CD4-positive, alpha-beta T cell treated with Interleukin-15 for 1 hour (primary cell): Measurements from ENCODE around the gene BAIAP2L2.
"Not testable (repeated sequence)": the region's sequence is repeated elsewhere in the genome, so short reads cannot be mapped to it uniquely, and the experiment has no call there.

ENCODE experiments used
- DNase-seq: peaks from one replicate; pipeline ENCODE4 v3.0.0-alpha.2; 2020

BAIAP2L2 gene

DNA sequence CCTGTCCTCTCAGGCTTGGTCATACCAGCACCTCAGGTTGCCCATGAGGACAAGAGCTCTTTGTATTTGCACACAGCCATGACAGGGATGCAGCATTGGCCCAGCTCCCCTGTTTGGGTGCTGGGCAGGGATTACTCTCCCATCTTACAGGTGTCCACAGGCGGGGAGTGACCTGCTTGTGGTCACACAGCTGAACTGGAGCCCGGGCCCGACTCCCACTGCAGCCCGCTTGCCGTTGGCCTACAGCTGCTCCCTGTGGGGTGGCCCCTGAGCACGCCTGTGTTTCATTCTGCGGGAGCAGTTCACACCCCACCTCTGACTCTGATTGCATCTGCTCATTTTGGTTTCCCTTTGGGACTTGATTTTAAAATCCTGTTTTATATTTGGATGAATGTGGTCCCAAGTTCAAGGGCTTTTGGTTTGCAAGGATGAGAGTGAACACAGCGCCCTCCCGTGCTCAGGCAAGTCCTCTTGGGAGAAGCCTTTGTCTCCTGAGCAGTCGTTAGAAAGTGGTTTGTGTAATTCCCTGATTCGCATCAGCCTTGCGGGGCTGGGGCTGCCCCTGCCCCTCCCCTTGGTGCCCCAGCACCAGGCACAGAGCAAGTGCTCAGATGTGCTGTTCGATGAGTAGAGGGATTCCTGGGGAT lies 44.0 kb downstream of the BAIAP2L2 start:
- no peak for DNase-seq

DNA sequence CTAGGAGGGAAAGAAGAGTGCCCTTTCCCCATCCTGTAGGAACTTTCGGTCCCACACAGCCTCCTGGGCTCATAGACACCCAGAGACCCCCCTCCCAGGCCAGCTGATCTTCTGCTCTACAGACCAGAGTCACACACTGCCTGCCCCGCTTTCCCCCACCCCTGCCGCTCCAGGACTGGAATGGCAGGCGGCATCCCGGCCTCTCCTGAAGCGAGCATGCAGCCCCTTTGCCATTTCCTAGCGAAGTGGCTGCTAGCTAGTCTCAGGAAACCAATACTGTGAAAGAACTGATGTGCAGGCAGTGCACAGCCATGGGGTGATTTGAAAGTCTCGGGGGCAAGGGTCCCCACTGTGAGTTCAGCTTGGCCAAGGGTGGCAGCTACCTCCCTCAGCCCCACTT lies 44.9 kb downstream of the BAIAP2L2 start:
- DNase-seq: no peak

DNA sequence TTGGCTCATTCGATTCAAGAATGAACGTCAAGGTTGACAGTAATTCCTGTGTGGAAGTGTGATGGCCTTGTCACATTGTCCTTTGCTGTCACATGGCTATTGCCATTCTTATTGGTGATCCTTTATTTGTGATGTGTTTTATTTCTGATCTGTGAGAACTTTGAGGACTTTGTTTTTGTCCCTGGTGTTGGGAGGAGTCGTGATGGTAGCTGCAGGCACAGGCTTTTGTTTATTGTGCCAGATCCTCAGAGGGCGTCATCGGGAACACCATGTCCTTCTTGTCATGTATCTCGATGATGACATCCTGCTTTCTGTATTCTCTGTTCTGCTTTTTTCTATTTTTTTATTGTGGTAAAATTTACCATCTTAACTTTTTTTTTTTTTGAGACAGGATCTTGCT lies 47.7 kb downstream of the BAIAP2L2 start:
- DNase-seq: no peak

DNA sequence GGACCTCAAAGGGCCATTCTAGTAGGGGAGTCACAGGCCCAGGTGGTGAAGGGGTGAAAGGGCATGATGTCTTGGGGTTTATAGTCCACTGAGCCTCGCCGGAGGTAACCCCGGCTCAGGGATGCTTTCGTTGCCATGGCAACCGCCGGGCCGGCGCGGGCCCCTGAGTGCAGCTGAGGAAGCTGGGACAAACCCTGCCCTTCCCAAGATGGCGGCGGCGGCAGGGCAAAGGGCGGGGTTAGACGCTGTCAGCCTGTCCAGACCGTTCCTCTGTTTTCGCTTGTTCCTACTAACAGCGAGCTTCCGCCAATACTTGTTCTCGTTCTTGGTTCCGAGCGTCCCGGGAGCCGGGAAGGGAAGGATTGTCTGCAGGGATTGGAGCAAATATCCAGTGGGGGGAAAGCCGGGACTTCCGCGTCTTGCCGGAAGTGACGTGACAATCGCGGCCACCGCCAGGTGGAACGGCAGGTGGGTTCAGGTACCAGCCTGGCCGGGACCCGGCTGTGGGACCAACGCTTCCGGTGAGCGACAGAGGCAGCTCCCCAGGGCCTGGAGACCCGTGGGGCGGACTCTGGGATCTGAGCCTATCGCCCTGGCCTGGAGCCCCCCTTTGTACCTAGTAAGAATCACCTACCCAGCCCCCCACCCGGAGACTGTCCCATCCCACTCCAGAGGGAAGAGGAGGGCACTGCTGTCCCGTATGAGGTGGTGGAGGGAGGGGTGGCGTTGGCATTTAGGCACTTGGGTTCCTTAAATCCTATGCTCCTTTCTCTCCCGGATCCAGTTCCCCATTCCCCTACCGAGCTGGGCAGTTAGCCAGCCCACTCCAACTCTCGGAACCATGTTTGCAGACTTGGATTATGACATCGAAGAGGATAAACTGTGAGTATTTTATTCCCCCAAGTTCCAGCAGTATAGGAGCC lies 53.3 kb downstream of the BAIAP2L2 start, which contains the start of gene PICK1:
TSS of gene PICK1 (plus strand) at position 436 of the 923 bp plus-strand sequence. CDS start at position 842, 406 bp downstream.
- DNase-seq: peak; percentile 90

DNA sequence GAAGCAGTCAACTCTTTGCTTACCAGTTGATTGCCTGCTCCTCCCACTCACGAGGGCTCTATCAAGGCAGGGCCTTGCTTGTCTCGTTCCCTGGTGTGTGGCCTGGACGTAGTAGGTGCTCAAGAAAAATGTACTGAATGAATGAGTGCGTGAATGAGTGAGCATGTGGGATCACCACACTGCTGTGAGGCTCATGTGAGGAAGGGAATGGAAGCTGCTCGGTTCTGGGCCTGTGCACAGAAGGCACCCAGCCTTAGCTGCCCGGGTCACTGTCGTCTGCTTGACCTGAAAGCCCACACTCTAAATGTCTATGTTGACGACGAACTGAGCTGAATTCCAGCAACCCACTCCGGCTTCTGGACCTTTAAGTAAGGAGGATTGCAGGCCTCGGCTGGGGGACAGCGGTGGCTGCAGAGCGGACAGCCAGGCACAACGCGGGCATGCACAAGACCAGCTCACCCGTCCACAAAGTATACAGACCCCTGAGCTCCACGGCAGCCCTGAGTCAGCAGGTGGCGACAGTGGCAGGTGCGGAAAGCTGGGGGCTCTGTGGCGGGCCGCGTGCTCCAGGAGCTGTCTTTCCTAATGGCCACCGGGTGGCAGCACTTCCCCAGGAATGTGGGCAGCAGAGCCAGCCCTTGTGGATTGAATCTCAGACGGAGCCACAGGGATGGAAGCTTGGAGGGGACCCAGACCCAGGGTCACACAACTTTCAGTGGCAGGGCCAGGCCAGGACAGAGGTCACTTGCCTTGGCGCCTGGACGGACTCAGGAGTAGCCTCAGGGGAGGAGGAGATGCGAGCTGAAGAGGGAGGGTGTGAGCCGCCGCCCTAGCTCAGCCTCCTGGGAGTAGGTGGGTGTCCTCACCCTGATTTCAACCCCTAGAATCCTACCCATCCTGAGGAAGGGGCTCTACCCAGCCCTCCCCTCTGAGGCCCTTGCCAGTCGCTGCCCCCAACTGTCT lies 58.3 kb downstream of the BAIAP2L2 start:
- DNase-seq: peak; percentile 83

DNA sequence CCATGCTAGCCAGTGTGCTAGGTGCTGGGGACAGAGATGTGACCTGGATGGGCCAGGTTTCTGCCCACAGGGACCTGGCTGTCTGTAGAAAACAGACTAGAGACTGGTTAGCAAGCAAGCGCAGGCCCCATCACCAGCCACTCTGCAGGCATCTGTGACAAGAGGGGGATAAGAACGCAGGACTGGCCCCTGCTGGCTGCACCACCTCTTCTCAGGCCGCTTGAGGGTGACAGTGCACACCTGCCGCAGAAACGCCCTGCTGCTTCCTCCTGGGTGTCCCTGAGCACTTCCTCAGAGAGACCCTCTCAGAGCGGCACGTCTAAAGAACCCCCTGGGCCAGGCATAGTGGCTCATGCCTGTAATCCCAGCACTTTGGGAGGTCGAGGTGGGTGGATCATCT lies 59.2 kb downstream of the BAIAP2L2 start:
- no peak for DNase-seq

DNA sequence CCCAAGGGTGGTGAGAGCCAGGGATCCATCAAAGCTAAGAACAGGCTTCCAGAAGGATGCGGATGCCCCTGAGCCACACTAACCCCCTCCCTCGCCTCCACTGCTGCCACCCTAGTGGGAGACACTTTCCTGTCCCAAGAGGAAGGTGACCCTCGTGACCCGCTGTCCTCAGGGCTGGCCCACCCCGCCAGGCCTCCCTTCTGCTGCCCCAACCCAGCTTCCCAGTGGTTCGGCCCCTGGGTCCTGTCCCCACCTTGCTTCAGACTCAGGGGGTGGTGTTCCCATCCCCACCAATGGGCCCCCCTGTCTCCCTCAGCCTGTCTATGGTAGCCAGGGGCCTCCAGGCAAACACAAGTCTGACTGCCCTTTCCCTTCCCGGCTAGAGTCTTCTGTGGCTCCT lies 59.8 kb downstream of the BAIAP2L2 start:
- DNase-seq: no peak

DNA sequence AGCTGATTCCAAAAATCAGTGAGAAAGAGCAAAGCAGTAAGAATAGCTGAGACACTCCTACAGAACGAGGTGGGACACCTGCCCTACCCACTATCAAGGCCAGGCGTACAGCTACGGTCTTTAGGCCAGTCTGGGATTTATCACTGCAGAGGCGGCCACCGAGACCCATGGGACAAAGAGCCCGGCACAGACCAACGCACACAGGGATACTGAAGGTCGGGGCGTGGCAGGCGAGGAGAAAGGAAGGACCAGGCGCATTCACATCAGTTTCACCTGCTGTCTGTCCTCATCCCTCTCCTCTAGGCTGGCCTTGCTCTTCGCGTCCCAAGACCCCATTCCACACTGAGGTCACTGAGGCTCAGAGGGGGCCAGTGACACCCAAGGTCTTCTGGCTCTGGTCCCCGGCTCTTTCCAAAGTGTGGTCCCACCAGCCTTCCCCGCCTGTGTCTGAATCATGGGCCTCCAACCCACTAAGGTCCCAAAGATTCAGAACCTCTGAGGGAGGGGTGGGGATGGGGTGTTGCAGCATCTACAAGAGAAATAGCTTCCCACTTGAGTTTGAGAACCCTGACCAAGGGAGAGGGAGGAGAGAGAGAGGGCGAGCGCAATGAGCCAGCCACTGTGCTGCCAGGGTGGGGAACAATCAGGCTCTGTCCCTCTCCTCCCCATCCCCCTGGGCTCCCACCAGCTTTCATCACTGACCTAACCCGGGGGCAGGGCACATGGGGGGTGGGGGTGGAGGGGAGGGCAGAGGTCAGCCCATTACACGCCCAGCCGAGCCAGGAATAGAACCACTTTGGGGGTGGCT lies 60.5 kb downstream of the BAIAP2L2 start:
- DNase-seq: no peak

DNA sequence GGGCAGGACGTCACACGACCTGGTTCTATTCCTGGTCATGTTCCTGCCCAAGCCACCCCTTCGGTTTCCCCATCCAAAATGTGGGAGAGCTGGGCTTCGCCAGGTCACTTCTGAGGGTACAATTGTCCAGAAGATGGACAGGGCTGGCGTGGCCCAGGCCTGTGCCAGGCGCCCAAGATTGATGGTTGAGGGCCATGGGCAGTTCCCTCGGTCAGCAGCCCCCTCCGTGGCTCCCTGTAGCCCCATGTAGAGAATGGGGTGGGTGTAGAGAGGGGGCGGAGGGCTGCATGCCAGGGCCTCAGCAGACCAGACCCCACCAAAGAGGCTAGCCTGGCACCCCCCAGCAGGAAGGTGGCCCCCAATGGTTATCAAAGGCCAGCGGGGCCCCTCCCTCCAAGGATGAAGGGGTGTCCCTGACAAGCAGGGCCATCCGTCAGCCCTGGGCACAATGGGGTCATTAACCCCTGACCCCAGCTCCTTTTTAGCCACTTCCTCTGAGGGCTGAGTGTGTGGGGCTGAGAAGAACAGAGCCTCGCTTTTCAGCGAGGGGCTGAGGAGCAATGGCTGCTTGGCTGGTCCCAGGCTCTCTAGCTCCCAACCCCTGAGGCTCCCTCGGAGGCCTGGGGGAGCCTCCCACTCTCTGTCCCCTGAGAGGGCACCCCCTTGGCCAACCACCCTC lies 64.3 kb downstream of the BAIAP2L2 start:
- DNase-seq: no peak

DNA sequence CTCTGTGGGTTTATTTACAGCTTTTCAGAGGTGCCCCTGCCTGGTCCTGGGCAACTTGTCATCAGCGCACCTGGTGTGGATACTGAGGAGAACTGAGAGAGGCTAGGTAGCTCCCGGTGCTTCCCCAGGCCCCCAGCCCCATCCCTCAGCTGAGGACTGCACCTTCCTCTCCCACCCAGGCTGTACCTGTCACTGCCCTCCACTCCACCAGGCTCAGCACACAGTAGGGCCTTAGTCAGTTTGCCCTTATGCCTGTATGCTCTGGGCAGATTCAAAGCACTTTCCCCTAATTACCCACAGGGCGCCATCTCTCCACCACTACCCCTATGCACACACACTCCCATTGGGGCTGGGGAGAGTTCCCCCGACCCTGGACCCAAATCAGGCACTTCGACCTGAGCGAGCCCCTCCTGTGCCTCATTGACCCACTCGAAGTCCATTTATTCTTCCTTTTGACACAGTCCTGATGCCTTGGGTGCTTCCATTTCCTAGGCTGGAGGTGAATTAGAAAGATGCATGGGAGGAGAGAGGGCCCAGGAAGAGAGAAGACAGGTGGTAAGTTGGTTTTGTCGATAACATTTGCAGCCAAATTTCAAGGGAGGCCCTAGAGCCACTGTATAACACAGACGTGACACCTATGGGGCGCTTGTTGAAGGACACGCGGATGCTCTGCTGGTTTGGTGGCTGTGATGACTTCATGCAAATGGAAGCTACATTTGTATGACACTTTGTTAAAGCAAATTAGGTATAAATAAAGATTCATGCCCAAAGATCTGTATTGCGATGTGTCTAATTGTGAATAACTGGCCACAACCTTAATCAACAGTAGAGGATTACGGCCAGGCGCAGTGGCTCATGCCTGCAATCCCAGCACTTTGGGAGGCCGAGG lies 67.1 kb downstream of the BAIAP2L2 start:
- no peak for DNase-seq

DNA sequence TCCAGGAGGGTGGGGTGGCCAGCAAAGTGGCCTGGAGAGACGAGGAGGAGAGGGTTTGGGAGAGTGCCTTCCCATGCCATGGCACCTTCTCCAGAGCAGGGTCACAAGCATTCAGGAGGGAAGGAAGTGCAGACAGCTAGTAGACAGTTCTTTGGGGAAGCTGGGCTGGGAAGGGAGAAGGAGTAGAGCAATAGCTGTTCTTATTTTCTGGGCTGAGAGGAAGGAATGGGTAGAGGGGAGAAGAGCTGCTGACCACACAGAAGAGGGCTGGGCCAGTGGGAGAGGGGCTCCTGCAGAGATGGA lies 68.0 kb downstream of the BAIAP2L2 start:
- no peak for DNase-seq

DNA sequence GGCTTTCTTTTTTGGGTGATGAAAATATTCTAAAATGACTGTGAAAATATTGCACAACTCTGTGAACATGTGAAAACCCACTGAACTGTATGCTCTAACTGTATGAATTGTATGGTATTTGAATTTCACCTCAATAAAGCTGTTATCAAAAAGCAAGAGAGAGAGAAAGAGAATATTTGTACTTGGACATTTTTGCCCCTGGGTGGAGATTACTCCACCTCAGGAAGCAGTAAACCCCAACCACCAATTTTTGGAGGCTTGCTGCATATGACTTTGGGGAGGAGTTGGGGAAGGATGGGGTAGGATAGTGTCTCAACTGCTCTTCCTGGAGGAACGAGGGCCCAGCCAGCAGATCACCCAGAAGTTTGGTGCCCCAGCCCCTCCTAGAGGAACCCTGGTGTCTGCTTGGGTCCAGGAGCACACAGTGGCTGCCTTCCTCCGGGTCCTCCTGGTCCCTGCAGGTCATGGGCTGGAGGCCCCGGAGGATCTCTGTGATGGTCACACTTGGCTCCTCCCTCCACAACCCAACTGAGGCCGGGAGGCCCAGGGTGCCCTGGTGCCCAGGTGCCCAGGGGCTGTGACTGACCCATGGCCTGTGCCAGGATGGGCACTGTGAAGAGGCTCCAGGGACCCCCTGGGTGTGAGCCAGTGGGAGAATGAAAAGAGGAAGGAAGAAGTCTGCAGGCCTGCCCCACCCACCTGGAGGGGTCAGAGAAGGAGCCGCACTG lies 68.6 kb downstream of the BAIAP2L2 start:
- no peak for DNase-seq

DNA sequence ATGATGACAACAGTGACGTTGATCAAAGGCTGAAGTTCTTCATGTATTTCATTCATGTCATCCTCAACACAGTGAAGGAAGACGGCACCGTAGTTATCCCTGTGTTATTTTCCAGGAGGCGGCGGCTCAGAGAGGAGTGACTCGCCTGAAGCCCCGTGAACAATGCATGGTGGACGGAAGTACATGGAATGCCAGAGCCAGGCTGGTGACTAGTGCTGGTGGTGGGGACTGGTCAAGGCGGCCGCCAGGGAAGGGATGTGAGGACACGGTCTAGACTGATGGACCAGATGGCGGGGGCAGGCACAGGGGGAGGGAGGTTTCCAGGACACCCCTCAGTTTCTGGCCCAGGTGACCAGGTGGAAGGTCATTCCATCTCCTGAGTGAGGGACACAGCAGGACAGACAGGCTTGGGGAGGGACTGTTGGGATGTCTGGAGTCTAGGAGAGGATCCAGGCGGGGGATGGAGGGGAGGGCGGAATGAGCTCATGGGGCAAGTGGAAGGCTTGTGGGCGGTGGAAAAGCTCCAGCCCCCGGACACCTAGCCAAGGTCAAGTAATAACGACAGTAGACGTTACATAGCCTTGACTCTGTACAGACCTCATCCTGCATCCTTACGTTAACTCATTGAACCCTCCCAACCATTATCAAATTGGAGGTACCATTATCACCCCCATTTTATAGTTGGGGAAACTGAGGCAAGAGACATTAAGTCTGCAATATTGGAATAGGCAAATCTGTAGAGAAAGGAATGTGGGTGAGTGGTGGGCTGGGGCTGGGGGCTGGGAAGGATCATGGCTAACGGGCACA lies 69.3 kb downstream of the BAIAP2L2 start:
- DNase-seq: no peak

DNA sequence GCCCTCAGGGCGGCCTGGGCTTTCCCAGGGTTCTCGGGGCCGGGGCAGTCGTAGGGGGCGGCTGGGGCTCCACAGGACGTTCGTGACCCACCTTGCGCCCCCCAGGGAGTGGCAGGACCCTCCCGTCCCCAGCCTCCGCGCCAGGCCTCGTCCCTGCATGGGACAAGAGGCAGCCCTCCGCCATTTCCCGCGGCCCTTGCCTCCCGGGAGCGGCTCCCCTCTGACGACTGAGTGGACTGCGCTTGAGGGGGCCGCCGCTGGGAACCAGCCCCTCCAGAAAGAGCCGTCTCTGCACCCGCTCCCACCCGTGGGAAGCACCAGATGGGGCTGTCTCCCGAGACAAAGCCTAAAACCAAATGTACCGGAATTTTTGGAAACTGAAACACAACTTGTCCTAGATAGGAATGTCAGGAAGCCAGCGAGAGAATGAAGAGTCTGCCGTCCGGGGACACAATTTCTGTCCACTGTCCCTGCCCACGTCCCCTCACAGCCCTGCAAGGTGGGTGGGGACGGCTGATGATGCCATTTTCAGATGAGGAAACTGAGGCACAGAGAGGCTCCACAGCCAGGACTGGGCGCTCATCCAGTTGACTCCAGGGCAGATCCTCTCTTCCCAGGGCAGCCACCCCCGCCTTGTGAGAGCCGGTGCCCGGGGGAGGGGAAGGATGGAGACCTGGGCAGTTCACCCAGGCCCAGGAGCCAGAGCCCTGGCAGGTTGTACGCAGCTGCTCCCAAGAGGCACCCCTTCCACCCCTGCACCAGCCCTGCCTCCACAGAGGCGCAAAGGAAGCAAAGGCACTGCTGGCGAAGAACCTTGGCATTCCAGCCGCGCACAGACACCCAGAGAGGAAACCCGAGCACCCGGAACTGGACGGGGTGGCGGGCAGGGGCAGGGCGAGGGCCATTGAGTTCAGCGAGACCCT lies 71.3 kb downstream of the BAIAP2L2 start:
- DNase-seq: no peak

DNA sequence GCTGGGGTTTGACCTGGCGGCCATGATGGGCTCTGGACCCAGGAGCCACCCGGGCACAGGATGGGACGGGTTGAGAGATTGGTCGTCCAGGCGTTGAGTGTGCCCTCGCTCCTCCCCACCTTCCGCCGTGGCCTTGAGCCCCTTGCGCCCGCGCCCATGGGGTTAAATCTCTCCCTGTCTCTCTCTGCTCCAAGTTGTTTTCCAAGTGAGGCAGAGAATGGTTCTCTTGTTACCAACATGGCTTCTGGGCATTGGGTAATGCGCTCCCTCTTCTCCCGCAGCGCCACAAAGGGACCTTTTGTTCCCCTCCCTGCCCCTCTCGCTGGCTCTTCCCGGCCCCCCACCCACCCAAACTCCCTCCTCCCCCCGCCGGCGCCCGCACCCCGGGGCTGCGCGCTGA lies 72.1 kb downstream of the BAIAP2L2 start:
- DNase-seq: no peak

DNA sequence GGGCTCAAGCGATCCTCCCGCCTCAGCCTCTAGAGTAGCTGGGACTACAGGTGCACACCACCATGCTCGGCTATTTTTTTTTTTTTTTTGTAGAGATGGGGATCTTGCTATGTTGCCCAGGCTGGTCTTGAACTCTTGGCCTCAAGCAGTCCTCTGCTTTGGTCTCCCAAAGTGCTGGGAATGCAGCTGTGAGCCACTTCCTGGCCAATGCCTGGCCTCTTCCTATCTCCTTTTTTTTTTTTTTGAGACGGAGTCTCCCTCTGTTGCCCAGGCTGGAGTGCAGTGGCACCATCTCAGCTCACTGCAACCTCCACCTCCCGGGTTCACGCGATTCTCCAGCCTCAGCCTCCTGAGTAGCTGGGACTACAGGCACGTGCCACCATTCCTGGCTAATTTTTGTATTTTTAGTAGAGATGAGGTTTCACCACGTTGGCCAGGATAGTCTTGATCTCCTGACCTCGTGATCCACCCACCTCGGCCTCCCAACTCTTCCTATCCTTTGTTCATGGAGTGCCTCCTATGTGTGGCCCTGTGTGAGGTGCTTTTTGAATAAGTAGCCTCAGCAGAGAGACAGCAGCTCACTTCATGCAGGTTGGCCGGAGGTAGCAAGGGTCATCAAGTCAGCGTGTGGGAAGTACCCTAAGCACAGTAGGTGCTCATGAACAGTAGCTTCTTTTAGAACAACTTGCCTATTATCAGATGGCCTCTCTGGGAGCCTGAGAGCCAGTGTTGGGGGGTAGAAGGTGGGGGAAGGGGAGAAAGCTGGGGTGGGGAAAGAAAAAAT lies 72.9 kb downstream of the BAIAP2L2 start:
- not testable (repeated sequence) for DNase-seq
